ENCODE data around the gene HOXC9. TPM values are rescaled to one million over a fixed set of nuclear protein-coding genes. Genes with fewer than 3 reads are reported as not detected.

Gene HOXC9
- total and polyA plus RNA-seq, 9 of the 15 experiments (the other 6 are each of a cell fraction or from before 2014, with no cell fraction given): 1.1 to 10.5 (median 9.3) TPM

DNA sequence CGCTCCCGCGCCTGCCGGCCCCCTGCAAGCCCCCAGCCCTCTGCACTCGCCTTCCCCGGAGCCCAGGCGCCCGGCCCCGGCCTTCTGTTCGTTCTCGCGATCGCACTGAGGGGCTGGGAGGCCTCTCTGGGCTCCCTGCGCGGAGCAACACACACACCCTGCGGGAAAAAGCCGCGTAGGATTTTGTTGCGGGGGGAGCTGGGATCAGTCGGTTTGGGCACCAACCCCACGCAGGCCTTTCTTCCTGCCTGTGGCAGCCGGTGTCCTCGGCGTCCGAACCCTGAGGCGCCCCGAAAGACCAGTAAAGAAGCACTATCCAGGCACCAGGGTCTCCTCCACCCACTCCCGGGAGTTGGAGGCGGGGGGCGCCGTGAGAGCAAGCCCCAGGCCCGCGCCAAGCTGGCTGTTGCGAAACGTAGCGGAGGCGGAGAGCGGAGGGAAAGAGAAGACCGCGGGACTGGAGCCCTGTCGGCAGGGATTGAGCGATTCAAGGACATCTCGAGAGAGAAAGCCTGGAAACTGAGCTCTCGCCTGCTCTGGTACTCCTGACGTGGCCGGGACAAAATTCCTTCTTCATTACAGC lies 31.0 kb downstream of the HOXC9 start:
- BruUV-seq (replicated peaks): no TSS peak
- H3K27me3 ChIP-seq (ENCODE audit: control insufficient read depth in 2 of 2, insufficient read depth in 2 of 2, low read length in 2 of 2): no peaks in the 10 kb centered on the region
- H3K4me3 ChIP-seq: no peak overlapping the region
- ATAC-seq (no peak), FAIRE-seq (no peak), DNase-seq (ENCODE audit: extremely low read depth in 1 of 4, low spot score in 3 of 4) (no peak)
- peaks cover 2% of the 10 kb centered on the region; the same call in 1 of the 3 replicates for H3K36me3 ChIP-seq (ENCODE audit: control insufficient read depth, insufficient read depth, low read length)
- H3K79me2 ChIP-seq (ENCODE audit: control insufficient read depth, insufficient read depth, low read length): no peaks in the 10 kb centered on the region
- ChIA-PET CTCF (ENCODE audit: low intra/inter-chr PET ratio) (interaction anchor here (2.6 kb wide), 1 partner anchor 170 kb away, joined by 36 read pairs; no protein-coding TSS in a partner anchor), POLR2A (interaction anchor here (0.8 to 1.0 kb wide), 3 partner anchors 8 to 166 kb away, joined by 3 to 5 read pairs (median 4); no protein-coding TSS in a partner anchor)
- H3K9me1 ChIP-seq (ENCODE audit: control insufficient read depth, insufficient read depth, low read length): no peaks in the 10 kb centered on the region
- TF ChIP-seq HNRNPK (IDR thresholded peaks at IDR 0.05; ENCODE audit: low read depth, low read length, poor library complexity, severe bottlenecking) (no peak), JUND (IDR thresholded peaks at IDR 0.05; ENCODE audit: borderline replicate concordance, low read depth, low read length) (no peak), JUND (tag; IDR thresholded peaks at IDR 0.05; ENCODE audit: borderline replicate concordance, low read depth, low read length) (no peak), RBM17 (IDR thresholded peaks at IDR 0.05; ENCODE audit: borderline replicate concordance, low read depth, low read length) (no peak), RBM39 (optimal IDR thresholded peaks at IDR 0.05; ENCODE audit: low read depth, low read length) (no peak), PRPF4 (IDR thresholded peaks at IDR 0.05; ENCODE audit: insufficient read depth, low read depth, low read length, poor library complexity, severe bottlenecking) (peak; percentile 26), CEBPB (tag; IDR thresholded peaks at IDR 0.05) (peak; percentile 22; the same call in 1 of the 2 replicates), POLR2G (IDR thresholded peaks at IDR 0.05; ENCODE audit: low read depth, low read length) (0 out of 2 replicates have a peak, but pooled peaks have one; percentile 22), ZNF347 (CRISPR knock-in tag; IDR thresholded peaks at IDR 0.05; ENCODE audit: low read depth) (no peak), ARID2 (IDR thresholded peaks at IDR 0.05) (no peak)
- TF ChIP-seq, protein P1, sequence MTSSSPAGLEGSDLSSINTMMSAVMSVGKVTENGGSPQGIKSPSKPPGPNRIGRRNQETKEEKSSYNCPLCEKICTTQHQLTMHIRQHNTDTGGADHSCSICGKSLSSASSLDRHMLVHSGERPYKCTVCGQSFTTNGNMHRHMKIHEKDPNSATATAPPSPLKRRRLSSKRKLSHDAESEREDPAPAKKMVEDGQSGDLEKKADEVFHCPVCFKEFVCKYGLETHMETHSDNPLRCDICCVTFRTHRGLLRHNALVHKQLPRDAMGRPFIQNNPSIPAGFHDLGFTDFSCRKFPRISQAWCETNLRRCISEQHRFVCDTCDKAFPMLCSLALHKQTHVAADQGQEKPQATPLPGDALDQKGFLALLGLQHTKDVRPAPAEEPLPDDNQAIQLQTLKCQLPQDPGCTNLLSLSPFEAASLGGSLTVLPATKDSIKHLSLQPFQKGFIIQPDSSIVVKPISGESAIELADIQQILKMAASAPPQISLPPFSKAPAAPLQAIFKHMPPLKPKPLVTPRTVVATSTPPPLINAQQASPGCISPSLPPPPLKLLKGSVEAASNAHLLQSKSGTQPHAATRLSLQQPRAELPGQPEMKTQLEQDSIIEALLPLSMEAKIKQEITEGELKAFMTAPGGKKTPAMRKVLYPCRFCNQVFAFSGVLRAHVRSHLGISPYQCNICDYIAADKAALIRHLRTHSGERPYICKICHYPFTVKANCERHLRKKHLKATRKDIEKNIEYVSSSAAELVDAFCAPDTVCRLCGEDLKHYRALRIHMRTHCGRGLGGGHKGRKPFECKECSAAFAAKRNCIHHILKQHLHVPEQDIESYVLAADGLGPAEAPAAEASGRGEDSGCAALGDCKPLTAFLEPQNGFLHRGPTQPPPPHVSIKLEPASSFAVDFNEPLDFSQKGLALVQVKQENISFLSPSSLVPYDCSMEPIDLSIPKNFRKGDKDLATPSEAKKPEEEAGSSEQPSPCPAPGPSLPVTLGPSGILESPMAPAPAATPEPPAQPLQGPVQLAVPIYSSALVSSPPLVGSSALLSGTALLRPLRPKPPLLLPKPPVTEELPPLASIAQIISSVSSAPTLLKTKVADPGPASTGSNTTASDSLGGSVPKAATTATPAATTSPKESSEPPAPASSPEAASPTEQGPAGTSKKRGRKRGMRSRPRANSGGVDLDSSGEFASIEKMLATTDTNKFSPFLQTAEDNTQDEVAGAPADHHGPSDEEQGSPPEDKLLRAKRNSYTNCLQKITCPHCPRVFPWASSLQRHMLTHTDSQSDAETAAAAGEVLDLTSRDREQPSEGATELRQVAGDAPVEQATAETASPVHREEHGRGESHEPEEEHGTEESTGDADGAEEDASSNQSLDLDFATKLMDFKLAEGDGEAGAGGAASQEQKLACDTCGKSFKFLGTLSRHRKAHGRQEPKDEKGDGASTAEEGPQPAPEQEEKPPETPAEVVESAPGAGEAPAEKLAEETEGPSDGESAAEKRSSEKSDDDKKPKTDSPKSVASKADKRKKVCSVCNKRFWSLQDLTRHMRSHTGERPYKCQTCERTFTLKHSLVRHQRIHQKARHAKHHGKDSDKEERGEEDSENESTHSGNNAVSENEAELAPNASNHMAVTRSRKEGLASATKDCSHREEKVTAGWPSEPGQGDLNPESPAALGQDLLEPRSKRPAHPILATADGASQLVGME (CRISPR knock-in tag; IDR thresholded peaks at IDR 0.05): no peak
- H3K9me3 ChIP-seq (replicated peaks; ENCODE audit: control insufficient read depth, insufficient read depth, low read depth, low read length): no peaks in the 10 kb centered on the region
- H3K4me1 ChIP-seq (replicated peaks in 1 of 2; ENCODE audit: control insufficient read depth in 2 of 2, insufficient read depth in 2 of 2, low read length in 2 of 2): peaks cover 2 to 25% of the 10 kb centered on the region in 2 experiments; a peak in 3 of 5 replicates
- 78% methylated on average over 19 of the region's 46 CpGs for WGBS (ENCODE audit: insufficient coverage, low coverage, missing lambda C conversion rate)
- in situ Hi-C loops (cut with MboI) (no loop called here), intact Hi-C loops (cut with micrococcal nuclease) (no loop called here)
- no peak overlapping the region for H2AFZ ChIP-seq (ENCODE audit: low read depth, low read length)
- no peak overlapping the region for H3K9ac ChIP-seq (ENCODE audit: insufficient read depth in 1 of 2, low read depth in 2 of 2, low read length in 2 of 2)
- H3K4me2 ChIP-seq (ENCODE audit: insufficient read depth, low read length): no peak overlapping the region
- H3K27ac ChIP-seq (ENCODE audit: extremely low read depth, low read depth, low read length): no peak overlapping the region
- no peaks in the 10 kb centered on the region for H4K20me1 ChIP-seq (replicated peaks; ENCODE audit: control insufficient read depth, insufficient read depth, low read length)
